Neural progenitor cell (in vitro differentiated cells): ENCODE measurements around the gene PTGER1.

Source experiments
- EZH2 ChIP-seq: fragments of 200-600 bp; sonication (generic); IDR thresholded peaks from 2 replicates; pipeline ENCODE4 v1.6.1; 2017; ENCODE audit warnings: antibody characterized with exemption, mild to moderate bottlenecking, moderate library complexity
- EZH2phosphoT487 ChIP-seq: fragments of 200-600 bp; sonication (generic); IDR thresholded peaks from 2 replicates; pipeline ENCODE4 v1.6.1; 2017; ENCODE audit warnings: antibody characterized with exemption
- TF ChIP-seq, protein P1 (sequence below): fragments of 200-600 bp; sonication (generic); IDR thresholded peaks from 2 replicates; pipeline ENCODE4 v1.5.1; 2017; ENCODE audit warnings: antibody characterized with exemption, mild to moderate bottlenecking

DNA sequence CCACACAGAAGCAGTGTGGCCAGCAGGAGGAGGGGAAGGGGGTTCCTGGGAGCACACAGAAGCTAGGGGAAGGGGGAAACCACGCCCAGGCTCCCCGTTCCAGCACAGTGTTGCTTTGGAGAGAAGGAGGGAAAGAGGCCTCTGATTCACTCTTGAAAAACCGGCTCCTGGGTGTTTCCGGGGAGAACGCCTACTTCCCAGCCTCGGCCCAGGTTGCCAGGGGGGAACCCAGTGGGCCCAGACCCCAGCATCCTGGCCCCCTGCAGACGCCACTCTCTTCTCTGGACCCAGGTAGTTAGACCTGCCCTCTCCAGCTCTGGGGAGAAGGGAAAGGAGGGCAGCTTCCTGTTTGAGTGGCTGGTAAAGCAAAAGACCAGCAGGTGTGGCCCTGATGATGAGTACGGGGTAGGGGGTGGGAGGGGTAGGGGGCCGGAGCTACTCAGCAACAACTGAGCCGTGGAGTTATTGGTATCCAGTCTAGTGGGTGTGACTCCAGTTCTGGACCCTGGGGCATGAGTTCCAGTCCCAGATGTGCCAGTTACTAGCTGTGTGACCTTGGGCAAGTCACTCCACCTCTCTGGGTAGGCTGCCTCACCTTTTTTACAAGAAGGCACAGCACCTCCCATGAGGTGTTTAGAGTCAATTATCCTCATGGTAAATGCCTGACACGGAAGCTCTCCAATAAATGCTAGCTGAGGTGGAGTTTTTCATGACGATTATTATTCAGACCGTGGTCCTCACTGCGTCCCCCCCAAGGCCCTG lies 19.9 kb upstream of the PTGER1 start:
- TF ChIP-seq EZH2phosphoT487 (no peak), EZH2 (no peak)
- TF ChIP-seq, protein P1, sequence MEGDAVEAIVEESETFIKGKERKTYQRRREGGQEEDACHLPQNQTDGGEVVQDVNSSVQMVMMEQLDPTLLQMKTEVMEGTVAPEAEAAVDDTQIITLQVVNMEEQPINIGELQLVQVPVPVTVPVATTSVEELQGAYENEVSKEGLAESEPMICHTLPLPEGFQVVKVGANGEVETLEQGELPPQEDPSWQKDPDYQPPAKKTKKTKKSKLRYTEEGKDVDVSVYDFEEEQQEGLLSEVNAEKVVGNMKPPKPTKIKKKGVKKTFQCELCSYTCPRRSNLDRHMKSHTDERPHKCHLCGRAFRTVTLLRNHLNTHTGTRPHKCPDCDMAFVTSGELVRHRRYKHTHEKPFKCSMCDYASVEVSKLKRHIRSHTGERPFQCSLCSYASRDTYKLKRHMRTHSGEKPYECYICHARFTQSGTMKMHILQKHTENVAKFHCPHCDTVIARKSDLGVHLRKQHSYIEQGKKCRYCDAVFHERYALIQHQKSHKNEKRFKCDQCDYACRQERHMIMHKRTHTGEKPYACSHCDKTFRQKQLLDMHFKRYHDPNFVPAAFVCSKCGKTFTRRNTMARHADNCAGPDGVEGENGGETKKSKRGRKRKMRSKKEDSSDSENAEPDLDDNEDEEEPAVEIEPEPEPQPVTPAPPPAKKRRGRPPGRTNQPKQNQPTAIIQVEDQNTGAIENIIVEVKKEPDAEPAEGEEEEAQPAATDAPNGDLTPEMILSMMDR = no peak
